GM12878 (cell line): ENCODE data around the gene UGGT2. TPM values are rescaled to one million over a fixed set of nuclear protein-coding genes. Genes with fewer than 3 reads are reported as not detected.

ENCODE experiments used
- ASH2L ChIP-seq: fragments of 300-600, 200-600 bp; sonication (generic); IDR thresholded peaks from 2 replicates; pipeline ENCODE4 v1.6.1; 2017; ENCODE audit warnings: low read depth, mild to moderate bottlenecking, borderline replicate concordance
- ZBED1 ChIP-seq: IDR thresholded peaks from 2 replicates; pipeline ENCODE4 v1.6.1; 2016; ENCODE audit warnings: borderline replicate concordance
- polyA plus RNA-seq, 11 experiments: library from polyadenylated mRNA; depleted of rRNA in 4 of 11; unstranded in 6 of 11; stranded (reverse) in 5 of 11; fragments of >200 nt; fragmentation: Nextera tagmentation in 4 of 11; fragmentation: Illumina TruSeq in 1 of 11; extraction: Ambion mirVana in 4 of 11; extraction: Trizol in 1 of 11; gene quantifications; 1 replicate in 1 of 11; 2 replicates in 10 of 11; pipeline versions ENCODE4 v1.2.1 to v1.2.3, GENCODE V29; 2011 to 2016; ENCODE audit warnings: inconsistent platforms in 2 of 11, missing spikeins in 2 of 11, low read depth in 1 of 11
- total RNA-seq, 4 experiments: library from RNA; depleted of rRNA in 3 of 4; stranded (reverse); fragments of >200 nt in 3 of 4; fragmentation: Illumina TruSeq in 1 of 4; extraction: Trizol in 1 of 4; gene quantifications; 2 replicates each; pipeline versions ENCODE4 v1.2.1 to v1.2.3, GENCODE V29; 2013 to 2021
- TF ChIP-seq, protein P1 (sequence below): IDR thresholded peaks from 2 replicates; pipeline ENCODE4 v1.6.1; 2012; ENCODE audit warnings: mild to moderate bottlenecking, low read depth, low read length
- TF ChIP-seq, protein P2 (sequence below): fragments of 450-650 bp; IDR thresholded peaks from 2 replicates; pipeline ENCODE4 v1.6.1; 2017; ENCODE audit warnings: mild to moderate bottlenecking
- TF ChIP-seq, protein P3 (sequence below): fragments of 450-650 bp; IDR thresholded peaks from 2 replicates; pipeline ENCODE4 v1.6.1; 2017; ENCODE audit warnings: mild to moderate bottlenecking, moderate library complexity
- TF ChIP-seq, protein P4 (sequence below): IDR thresholded peaks from 2 replicates; pipeline ENCODE4 v1.6.1; 2012; ENCODE audit warnings: improper control_type of control experiment, low read depth, low read length; ENCODE audit not compliant: insufficient replicate concordance

UGGT2 gene
- total and polyA plus RNA-seq, 10 of the 15 experiments (the other 5 are each of a cell fraction or from before 2014, with no cell fraction given) = 4.9 to 29.0 (median 17.3) TPM

DNA sequence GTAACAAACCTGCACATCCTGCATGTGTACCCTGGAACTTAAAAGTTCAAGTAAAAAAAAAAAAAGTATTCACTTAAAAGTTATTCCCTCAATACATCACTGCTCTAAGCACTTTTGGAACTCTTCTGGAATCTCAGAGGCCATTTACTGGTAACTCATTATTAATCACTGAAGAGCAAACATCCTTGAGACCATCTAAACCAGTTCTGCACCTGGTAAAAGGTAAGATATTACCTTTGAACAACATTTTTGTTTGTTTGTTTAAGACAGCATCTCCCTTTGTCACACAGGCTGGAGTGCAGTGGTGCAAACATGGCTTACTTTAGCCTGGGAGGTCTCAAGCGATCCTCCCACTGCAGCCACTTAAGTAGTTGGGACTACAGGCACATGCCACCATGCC, 16.7 kb downstream of the UGGT2 start (continued):
- TF ChIP-seq, protein P1, sequence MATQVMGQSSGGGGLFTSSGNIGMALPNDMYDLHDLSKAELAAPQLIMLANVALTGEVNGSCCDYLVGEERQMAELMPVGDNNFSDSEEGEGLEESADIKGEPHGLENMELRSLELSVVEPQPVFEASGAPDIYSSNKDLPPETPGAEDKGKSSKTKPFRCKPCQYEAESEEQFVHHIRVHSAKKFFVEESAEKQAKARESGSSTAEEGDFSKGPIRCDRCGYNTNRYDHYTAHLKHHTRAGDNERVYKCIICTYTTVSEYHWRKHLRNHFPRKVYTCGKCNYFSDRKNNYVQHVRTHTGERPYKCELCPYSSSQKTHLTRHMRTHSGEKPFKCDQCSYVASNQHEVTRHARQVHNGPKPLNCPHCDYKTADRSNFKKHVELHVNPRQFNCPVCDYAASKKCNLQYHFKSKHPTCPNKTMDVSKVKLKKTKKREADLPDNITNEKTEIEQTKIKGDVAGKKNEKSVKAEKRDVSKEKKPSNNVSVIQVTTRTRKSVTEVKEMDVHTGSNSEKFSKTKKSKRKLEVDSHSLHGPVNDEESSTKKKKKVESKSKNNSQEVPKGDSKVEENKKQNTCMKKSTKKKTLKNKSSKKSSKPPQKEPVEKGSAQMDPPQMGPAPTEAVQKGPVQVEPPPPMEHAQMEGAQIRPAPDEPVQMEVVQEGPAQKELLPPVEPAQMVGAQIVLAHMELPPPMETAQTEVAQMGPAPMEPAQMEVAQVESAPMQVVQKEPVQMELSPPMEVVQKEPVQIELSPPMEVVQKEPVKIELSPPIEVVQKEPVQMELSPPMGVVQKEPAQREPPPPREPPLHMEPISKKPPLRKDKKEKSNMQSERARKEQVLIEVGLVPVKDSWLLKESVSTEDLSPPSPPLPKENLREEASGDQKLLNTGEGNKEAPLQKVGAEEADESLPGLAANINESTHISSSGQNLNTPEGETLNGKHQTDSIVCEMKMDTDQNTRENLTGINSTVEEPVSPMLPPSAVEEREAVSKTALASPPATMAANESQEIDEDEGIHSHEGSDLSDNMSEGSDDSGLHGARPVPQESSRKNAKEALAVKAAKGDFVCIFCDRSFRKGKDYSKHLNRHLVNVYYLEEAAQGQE = no peak
- TF ChIP-seq ASH2L (no peak), ZBED1 (no peak)
- TF ChIP-seq, protein P2, sequence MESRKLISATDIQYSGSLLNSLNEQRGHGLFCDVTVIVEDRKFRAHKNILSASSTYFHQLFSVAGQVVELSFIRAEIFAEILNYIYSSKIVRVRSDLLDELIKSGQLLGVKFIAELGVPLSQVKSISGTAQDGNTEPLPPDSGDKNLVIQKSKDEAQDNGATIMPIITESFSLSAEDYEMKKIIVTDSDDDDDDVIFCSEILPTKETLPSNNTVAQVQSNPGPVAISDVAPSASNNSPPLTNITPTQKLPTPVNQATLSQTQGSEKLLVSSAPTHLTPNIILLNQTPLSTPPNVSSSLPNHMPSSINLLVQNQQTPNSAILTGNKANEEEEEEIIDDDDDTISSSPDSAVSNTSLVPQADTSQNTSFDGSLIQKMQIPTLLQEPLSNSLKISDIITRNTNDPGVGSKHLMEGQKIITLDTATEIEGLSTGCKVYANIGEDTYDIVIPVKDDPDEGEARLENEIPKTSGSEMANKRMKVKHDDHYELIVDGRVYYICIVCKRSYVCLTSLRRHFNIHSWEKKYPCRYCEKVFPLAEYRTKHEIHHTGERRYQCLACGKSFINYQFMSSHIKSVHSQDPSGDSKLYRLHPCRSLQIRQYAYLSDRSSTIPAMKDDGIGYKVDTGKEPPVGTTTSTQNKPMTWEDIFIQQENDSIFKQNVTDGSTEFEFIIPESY = no peak
- TF ChIP-seq, protein P3, sequence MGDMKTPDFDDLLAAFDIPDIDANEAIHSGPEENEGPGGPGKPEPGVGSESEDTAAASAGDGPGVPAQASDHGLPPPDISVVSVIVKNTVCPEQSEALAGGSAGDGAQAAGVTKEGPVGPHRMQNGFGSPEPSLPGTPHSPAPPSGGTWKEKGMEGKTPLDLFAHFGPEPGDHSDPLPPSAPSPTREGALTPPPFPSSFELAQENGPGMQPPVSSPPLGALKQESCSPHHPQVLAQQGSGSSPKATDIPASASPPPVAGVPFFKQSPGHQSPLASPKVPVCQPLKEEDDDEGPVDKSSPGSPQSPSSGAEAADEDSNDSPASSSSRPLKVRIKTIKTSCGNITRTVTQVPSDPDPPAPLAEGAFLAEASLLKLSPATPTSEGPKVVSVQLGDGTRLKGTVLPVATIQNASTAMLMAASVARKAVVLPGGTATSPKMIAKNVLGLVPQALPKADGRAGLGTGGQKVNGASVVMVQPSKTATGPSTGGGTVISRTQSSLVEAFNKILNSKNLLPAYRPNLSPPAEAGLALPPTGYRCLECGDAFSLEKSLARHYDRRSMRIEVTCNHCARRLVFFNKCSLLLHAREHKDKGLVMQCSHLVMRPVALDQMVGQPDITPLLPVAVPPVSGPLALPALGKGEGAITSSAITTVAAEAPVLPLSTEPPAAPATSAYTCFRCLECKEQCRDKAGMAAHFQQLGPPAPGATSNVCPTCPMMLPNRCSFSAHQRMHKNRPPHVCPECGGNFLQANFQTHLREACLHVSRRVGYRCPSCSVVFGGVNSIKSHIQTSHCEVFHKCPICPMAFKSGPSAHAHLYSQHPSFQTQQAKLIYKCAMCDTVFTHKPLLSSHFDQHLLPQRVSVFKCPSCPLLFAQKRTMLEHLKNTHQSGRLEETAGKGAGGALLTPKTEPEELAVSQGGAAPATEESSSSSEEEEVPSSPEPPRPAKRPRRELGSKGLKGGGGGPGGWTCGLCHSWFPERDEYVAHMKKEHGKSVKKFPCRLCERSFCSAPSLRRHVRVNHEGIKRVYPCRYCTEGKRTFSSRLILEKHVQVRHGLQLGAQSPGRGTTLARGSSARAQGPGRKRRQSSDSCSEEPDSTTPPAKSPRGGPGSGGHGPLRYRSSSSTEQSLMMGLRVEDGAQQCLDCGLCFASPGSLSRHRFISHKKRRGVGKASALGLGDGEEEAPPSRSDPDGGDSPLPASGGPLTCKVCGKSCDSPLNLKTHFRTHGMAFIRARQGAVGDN = no peak
- TF ChIP-seq, protein P4, sequence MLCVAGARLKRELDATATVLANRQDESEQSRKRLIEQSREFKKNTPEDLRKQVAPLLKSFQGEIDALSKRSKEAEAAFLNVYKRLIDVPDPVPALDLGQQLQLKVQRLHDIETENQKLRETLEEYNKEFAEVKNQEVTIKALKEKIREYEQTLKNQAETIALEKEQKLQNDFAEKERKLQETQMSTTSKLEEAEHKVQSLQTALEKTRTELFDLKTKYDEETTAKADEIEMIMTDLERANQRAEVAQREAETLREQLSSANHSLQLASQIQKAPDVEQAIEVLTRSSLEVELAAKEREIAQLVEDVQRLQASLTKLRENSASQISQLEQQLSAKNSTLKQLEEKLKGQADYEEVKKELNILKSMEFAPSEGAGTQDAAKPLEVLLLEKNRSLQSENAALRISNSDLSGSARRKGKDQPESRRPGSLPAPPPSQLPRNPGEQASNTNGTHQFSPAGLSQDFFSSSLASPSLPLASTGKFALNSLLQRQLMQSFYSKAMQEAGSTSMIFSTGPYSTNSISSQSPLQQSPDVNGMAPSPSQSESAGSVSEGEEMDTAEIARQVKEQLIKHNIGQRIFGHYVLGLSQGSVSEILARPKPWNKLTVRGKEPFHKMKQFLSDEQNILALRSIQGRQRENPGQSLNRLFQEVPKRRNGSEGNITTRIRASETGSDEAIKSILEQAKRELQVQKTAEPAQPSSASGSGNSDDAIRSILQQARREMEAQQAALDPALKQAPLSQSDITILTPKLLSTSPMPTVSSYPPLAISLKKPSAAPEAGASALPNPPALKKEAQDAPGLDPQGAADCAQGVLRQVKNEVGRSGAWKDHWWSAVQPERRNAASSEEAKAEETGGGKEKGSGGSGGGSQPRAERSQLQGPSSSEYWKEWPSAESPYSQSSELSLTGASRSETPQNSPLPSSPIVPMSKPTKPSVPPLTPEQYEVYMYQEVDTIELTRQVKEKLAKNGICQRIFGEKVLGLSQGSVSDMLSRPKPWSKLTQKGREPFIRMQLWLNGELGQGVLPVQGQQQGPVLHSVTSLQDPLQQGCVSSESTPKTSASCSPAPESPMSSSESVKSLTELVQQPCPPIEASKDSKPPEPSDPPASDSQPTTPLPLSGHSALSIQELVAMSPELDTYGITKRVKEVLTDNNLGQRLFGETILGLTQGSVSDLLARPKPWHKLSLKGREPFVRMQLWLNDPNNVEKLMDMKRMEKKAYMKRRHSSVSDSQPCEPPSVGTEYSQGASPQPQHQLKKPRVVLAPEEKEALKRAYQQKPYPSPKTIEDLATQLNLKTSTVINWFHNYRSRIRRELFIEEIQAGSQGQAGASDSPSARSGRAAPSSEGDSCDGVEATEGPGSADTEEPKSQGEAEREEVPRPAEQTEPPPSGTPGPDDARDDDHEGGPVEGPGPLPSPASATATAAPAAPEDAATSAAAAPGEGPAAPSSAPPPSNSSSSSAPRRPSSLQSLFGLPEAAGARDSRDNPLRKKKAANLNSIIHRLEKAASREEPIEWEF = no peak
